GM12878 (cell line): ENCODE measurements around the gene CEP295NL. TPM values are rescaled to one million over a fixed set of nuclear protein-coding genes. Genes with fewer than 3 reads are reported as not detected.

Experiments
- ATAC-seq: fragments of 200-7000 bp; cut with Tn5 transposase; 3 replicates; pipeline ENCODE4 v1.9.1; 2020; ENCODE audit warnings: mild to moderate bottlenecking, moderate library complexity
- BruUV-seq: library from RNA; stranded (reverse); fragments of 400-500 nt; replicated peaks from 2 replicates; lab custom pipeline; 2021; lab: Mats Ljungman, UMichigan
- CTCF ChIA-PET: fragments of 300-600 bp; sonication (Branson Sonifier 250); formaldehyde crosslinking; extraction: SDS; loops from one replicate; lab custom pipeline; 2021; ENCODE audit warnings: inconsistent platforms; lab: Yijun Ruan, JAX
- POLR2A ChIA-PET: fragments of 350-600 bp; formaldehyde crosslinking; extraction: SDS; loops from one replicate; lab custom pipeline; 2021; ENCODE audit warnings: inconsistent platforms; lab: Charles Lee
- RAD21 ChIA-PET: fragments of 300-600 bp; sonication (Branson Sonifier 250); formaldehyde crosslinking; loops from one replicate; lab custom pipeline; 2023; ENCODE audit warnings: antibody characterized with exemption; ENCODE audit not compliant: unreplicated experiment; lab: Charles Lee
- SMC1A ChIA-PET: fragments of 300-600 bp; sonication (Branson Sonifier 250); formaldehyde crosslinking; loops from one replicate; lab custom pipeline; 2023; ENCODE audit not compliant: unreplicated experiment, uncharacterized antibody; lab: Charles Lee
- DNase-seq: peaks from one replicate; pipeline ENCODE4 v3.0.0-alpha.2; 2011; ENCODE audit warnings: low read depth, low spot score
- FAIRE-seq: peaks from 3 replicates; lab custom pipeline; 2011; peaks lifted over from hg19 to GRCh38; lab: Jason Lieb, UNC
- H2AFZ ChIP-seq: 2 replicates; pipeline ENCODE4 v1.6.0; 2011; ENCODE audit warnings: low read depth, low read length, control low read depth; ENCODE audit not compliant: control insufficient read depth
- H3K27ac ChIP-seq: 2 replicates; pipeline ENCODE4 v1.5.1; 2011; ENCODE audit warnings: control low read depth; ENCODE audit not compliant: control insufficient read depth, insufficient read depth
- H3K27me3 ChIP-seq, 2 experiments: replicated peaks in 1 of 2; 2 replicates each; pipeline versions ENCODE4 v1.6.0 to v1.6.1; 2011; ENCODE audit warnings: low read length in 1 of 2; ENCODE audit not compliant: control insufficient read depth in 2 of 2, insufficient read depth in 2 of 2
- H3K36me3 ChIP-seq, 2 experiments: 2 replicates each; pipeline ENCODE4 v1.5.1; 2011; ENCODE audit warnings: low read length in 1 of 2; ENCODE audit not compliant: control insufficient read depth in 2 of 2, insufficient read depth in 2 of 2
- H3K4me1 ChIP-seq: 2 replicates; pipeline ENCODE4 v1.6.1; 2011; ENCODE audit warnings: mild to moderate bottlenecking, low read length, moderate library complexity, mixed read lengths; ENCODE audit not compliant: control insufficient read depth, insufficient read depth
- H3K4me2 ChIP-seq: 2 replicates; pipeline ENCODE4 v1.6.0; 2011; ENCODE audit warnings: control low read depth; ENCODE audit not compliant: control insufficient read depth, insufficient read depth
- H3K4me3 ChIP-seq: fragments of 200-600 bp; sonication (generic); 2 replicates; pipeline ENCODE4 v1.5.1; 2016
- H3K79me2 ChIP-seq: 2 replicates; pipeline ENCODE4 v1.6.0; 2011; ENCODE audit warnings: low read length; ENCODE audit not compliant: control insufficient read depth, insufficient read depth
- H3K9ac ChIP-seq: 2 replicates; pipeline ENCODE4 v1.8.0; 2011; ENCODE audit warnings: low read length, control low read depth, mixed read lengths; ENCODE audit not compliant: control insufficient read depth, insufficient read depth
- H3K9me3 ChIP-seq: replicated peaks from 3 replicates; pipeline ENCODE4 v1.5.1; 2011; ENCODE audit warnings: mild to moderate bottlenecking, low read length; ENCODE audit not compliant: control insufficient read depth, insufficient read depth
- H4K20me1 ChIP-seq: 2 replicates; pipeline ENCODE4 v1.6.0; 2011; ENCODE audit not compliant: control insufficient read depth, insufficient read depth
- CBX5 ChIP-seq: sonication (generic); IDR thresholded peaks from 2 replicates; pipeline ENCODE4 v1.6.1; 2016; ENCODE audit warnings: low read depth, moderate library complexity, mild to moderate bottlenecking, inconsistent platforms
- LARP7 ChIP-seq: fragments of 450-650 bp; IDR thresholded peaks from 2 replicates; pipeline ENCODE4 v1.6.1; 2017; ENCODE audit warnings: mild to moderate bottlenecking
- NFYB ChIP-seq: IDR thresholded peaks from 2 replicates; pipeline ENCODE4 v1.6.1; 2011; ENCODE audit warnings: low read depth, mild to moderate bottlenecking, low read length, improper control_type of control experiment, moderate library complexity; ENCODE audit not compliant: insufficient read depth
- SP1 ChIP-seq: IDR thresholded peaks from one replicate; pipeline ENCODE4 v1.6.1; 2011; ENCODE audit warnings: low read depth, low read length
- WGBS: methylation state at CpG from one replicate; pipeline ENCODE4 v1.1.6; 2016; ENCODE audit warnings: low lambda C conversion rate; ENCODE audit not compliant: insufficient replicate concordance, insufficient coverage; ENCODE audit errors: missing lambda C conversion rate; 5-methylcytosine and 5-hydroxymethylcytosine counted together
- in situ Hi-C: fragments of 300-500 bp; cut with MboI; formaldehyde crosslinking; loops from 9 replicates; pipeline ENCODE4 v1.14.3; 2018; ENCODE audit warnings: mixed read lengths
- intact Hi-C: fragments of 100-400 bp; cut with micrococcal nuclease; formaldehyde crosslinking; loops from one replicate; pipeline ENCODE4 v1.14.2; 2022; ENCODE audit not compliant: unreplicated experiment
- polyA plus RNA-seq, 11 experiments: library from polyadenylated mRNA; depleted of rRNA in 4 of 11; unstranded in 6 of 11; stranded (reverse) in 5 of 11; fragments of >200 nt; fragmentation: Nextera tagmentation in 4 of 11; fragmentation: Illumina TruSeq in 1 of 11; extraction: Ambion mirVana in 4 of 11; extraction: Trizol in 1 of 11; gene quantifications; 1 replicate in 1 of 11; 2 replicates in 10 of 11; pipeline versions ENCODE4 v1.2.1 to v1.2.3, GENCODE V29; 2011 to 2016; ENCODE audit warnings: inconsistent platforms in 2 of 11, missing spikeins in 2 of 11, low read depth in 1 of 11
- total RNA-seq, 4 experiments: library from RNA; depleted of rRNA in 3 of 4; stranded (reverse); fragments of >200 nt in 3 of 4; fragmentation: Illumina TruSeq in 1 of 4; extraction: Trizol in 1 of 4; gene quantifications; 2 replicates each; pipeline versions ENCODE4 v1.2.1 to v1.2.3, GENCODE V29; 2013 to 2021
- TF ChIP-seq, protein P1 (sequence below): fragments of 450-650 bp; IDR thresholded peaks from 2 replicates; pipeline ENCODE4 v1.6.1; 2017; ENCODE audit warnings: antibody characterized with exemption, mild to moderate bottlenecking, moderate library complexity
- TF ChIP-seq, protein P2 (sequence below): IDR thresholded peaks from 2 replicates; pipeline ENCODE4 v1.6.1; 2012; ENCODE audit warnings: mild to moderate bottlenecking, low read depth, low read length
- TF ChIP-seq, protein P3 (sequence below): fragments of 450-650 bp; IDR thresholded peaks from 2 replicates; pipeline ENCODE4 v1.6.1; 2017; ENCODE audit warnings: mild to moderate bottlenecking, moderate library complexity

The CEP295NL gene
- total and polyA plus RNA-seq, 10 of the 15 experiments (the other 5 are each of a cell fraction or from before 2014, with no cell fraction given) = not detected

DNA sequence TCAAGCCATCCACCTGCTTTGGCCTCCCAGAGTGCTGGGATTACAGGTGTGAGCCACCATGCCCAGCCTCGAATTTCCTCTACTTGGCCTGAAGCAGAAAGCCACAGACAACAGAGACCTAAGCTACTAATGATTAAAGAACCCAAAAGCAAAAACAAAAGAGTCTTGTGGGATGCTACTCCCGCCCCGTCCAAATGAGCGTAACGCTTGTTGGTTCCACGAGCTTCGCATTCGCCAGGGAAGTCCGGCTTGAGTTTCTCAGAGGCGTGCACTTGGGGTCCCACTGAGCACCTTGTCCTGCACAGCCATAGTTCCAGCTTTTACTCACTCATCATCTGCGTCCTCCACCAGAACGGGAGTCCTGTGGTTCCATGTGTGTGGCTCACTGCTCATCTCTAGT lies 16.0 kb downstream of the CEP295NL start:
- SMC1A ChIA-PET = no interaction called here
- RAD21 ChIA-PET = no interaction called here
- H3K9me3 ChIP-seq = no peaks in the 10 kb centered on the region
- no peak overlapping the region for H3K4me2 ChIP-seq
- FAIRE-seq = no peak
- H3K36me3 ChIP-seq = no peaks in the 10 kb centered on the region
- H2AFZ ChIP-seq = no peak overlapping the region
- H3K27ac ChIP-seq = no peak overlapping the region
- no peaks in the 10 kb centered on the region for H3K79me2 ChIP-seq
- POLR2A ChIA-PET = no interaction called here
- WGBS = 63% methylated on average over 12 of the region's 12 CpGs
- no peak for DNase-seq
- no peaks in the 10 kb centered on the region; a peak in 1 of 4 replicates for H3K27me3 ChIP-seq
- no peak for ATAC-seq
- no TSS peak for BruUV-seq
- intact Hi-C loops = no loop called here
- TF ChIP-seq SP1 (no peak), LARP7 (no peak), CBX5 (no peak), NFYB (no peak)
- TF ChIP-seq, protein P1, sequence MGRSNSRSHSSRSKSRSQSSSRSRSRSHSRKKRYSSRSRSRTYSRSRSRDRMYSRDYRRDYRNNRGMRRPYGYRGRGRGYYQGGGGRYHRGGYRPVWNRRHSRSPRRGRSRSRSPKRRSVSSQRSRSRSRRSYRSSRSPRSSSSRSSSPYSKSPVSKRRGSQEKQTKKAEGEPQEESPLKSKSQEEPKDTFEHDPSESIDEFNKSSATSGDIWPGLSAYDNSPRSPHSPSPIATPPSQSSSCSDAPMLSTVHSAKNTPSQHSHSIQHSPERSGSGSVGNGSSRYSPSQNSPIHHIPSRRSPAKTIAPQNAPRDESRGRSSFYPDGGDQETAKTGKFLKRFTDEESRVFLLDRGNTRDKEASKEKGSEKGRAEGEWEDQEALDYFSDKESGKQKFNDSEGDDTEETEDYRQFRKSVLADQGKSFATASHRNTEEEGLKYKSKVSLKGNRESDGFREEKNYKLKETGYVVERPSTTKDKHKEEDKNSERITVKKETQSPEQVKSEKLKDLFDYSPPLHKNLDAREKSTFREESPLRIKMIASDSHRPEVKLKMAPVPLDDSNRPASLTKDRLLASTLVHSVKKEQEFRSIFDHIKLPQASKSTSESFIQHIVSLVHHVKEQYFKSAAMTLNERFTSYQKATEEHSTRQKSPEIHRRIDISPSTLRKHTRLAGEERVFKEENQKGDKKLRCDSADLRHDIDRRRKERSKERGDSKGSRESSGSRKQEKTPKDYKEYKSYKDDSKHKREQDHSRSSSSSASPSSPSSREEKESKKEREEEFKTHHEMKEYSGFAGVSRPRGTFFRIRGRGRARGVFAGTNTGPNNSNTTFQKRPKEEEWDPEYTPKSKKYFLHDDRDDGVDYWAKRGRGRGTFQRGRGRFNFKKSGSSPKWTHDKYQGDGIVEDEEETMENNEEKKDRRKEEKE = no peak
- TF ChIP-seq, protein P2, sequence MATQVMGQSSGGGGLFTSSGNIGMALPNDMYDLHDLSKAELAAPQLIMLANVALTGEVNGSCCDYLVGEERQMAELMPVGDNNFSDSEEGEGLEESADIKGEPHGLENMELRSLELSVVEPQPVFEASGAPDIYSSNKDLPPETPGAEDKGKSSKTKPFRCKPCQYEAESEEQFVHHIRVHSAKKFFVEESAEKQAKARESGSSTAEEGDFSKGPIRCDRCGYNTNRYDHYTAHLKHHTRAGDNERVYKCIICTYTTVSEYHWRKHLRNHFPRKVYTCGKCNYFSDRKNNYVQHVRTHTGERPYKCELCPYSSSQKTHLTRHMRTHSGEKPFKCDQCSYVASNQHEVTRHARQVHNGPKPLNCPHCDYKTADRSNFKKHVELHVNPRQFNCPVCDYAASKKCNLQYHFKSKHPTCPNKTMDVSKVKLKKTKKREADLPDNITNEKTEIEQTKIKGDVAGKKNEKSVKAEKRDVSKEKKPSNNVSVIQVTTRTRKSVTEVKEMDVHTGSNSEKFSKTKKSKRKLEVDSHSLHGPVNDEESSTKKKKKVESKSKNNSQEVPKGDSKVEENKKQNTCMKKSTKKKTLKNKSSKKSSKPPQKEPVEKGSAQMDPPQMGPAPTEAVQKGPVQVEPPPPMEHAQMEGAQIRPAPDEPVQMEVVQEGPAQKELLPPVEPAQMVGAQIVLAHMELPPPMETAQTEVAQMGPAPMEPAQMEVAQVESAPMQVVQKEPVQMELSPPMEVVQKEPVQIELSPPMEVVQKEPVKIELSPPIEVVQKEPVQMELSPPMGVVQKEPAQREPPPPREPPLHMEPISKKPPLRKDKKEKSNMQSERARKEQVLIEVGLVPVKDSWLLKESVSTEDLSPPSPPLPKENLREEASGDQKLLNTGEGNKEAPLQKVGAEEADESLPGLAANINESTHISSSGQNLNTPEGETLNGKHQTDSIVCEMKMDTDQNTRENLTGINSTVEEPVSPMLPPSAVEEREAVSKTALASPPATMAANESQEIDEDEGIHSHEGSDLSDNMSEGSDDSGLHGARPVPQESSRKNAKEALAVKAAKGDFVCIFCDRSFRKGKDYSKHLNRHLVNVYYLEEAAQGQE = no peak
- TF ChIP-seq, protein P3, sequence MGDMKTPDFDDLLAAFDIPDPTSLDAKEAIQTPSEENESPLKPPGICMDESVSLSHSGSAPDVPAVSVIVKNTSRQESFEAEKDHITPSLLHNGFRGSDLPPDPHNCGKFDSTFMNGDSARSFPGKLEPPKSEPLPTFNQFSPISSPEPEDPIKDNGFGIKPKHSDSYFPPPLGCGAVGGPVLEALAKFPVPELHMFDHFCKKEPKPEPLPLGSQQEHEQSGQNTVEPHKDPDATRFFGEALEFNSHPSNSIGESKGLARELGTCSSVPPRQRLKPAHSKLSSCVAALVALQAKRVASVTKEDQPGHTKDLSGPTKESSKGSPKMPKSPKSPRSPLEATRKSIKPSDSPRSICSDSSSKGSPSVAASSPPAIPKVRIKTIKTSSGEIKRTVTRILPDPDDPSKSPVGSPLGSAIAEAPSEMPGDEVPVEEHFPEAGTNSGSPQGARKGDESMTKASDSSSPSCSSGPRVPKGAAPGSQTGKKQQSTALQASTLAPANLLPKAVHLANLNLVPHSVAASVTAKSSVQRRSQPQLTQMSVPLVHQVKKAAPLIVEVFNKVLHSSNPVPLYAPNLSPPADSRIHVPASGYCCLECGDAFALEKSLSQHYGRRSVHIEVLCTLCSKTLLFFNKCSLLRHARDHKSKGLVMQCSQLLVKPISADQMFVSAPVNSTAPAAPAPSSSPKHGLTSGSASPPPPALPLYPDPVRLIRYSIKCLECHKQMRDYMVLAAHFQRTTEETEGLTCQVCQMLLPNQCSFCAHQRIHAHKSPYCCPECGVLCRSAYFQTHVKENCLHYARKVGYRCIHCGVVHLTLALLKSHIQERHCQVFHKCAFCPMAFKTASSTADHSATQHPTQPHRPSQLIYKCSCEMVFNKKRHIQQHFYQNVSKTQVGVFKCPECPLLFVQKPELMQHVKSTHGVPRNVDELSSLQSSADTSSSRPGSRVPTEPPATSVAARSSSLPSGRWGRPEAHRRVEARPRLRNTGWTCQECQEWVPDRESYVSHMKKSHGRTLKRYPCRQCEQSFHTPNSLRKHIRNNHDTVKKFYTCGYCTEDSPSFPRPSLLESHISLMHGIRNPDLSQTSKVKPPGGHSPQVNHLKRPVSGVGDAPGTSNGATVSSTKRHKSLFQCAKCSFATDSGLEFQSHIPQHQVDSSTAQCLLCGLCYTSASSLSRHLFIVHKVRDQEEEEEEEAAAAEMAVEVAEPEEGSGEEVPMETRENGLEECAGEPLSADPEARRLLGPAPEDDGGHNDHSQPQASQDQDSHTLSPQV = no peak
- H3K4me3 ChIP-seq = no peak overlapping the region
- H3K4me1 ChIP-seq = peaks cover 35% of the 10 kb centered on the region
- no peak overlapping the region for H3K9ac ChIP-seq
- H4K20me1 ChIP-seq = no peaks in the 10 kb centered on the region
- in situ Hi-C loops = no loop called here
- CTCF ChIA-PET = interaction anchor here (1.0 kb wide), 1 partner anchor 9 kb away, joined by 3 read pairs; no protein-coding TSS in a partner anchor
